ENCODE measurements around the gene GXYLT1.

The GXYLT1 gene

GRCh38 chr12:42130672-42131402 lies 13.8 kb downstream of the GXYLT1 start:
- DNase-seq (ENCODE audit: insufficient read length, low spot score) (no peak), FAIRE-seq (no peak)
- no peak for TF ChIP-seq CTCF (IDR thresholded peaks at IDR 0.05; ENCODE audit: insufficient read depth, missing control alignments)

- DNase-seq (ENCODE audit: insufficient read length, low spot score) (no peak), FAIRE-seq (no peak)
- TF ChIP-seq CTCF (IDR thresholded peaks at IDR 0.05; ENCODE audit: insufficient read depth, missing control alignments), result peak; percentile 97
Measured at GRCh38 chr12:42129595-42130204, 15.0 kb downstream of the GXYLT1 start.

GRCh38 chr12:42128888-42129287 lies 15.8 kb downstream of the GXYLT1 start:
- FAIRE-seq (no peak), DNase-seq (ENCODE audit: insufficient read length, low spot score) (no peak)
- TF ChIP-seq CTCF (IDR thresholded peaks at IDR 0.05; ENCODE audit: insufficient read depth, missing control alignments), result no peak

GRCh38 chr12:42128327-42128726 lies 16.3 kb downstream of the GXYLT1 start:
- no peak for TF ChIP-seq CTCF (IDR thresholded peaks at IDR 0.05; ENCODE audit: insufficient read depth, missing control alignments)
- FAIRE-seq (no peak), DNase-seq (ENCODE audit: insufficient read length, low spot score) (no peak)

GRCh38 chr12:42126963-42127362 lies 17.7 kb downstream of the GXYLT1 start:
- DNase-seq (ENCODE audit: insufficient read length, low spot score) (no peak), FAIRE-seq (no peak)
- no peak for TF ChIP-seq CTCF (IDR thresholded peaks at IDR 0.05; ENCODE audit: insufficient read depth, missing control alignments)

GRCh38 chr12:42125388-42125767 lies 19.3 kb downstream of the GXYLT1 start:
- no peak for TF ChIP-seq CTCF (IDR thresholded peaks at IDR 0.05; ENCODE audit: insufficient read depth, missing control alignments)
- no peak for DNase-seq (ENCODE audit: insufficient read length, low spot score)
- no peak for FAIRE-seq

GRCh38 chr12:42124764-42125387 lies 19.8 kb downstream of the GXYLT1 start:
- no peak for TF ChIP-seq CTCF (IDR thresholded peaks at IDR 0.05; ENCODE audit: insufficient read depth, missing control alignments)
- FAIRE-seq, result peak; percentile 90
- DNase-seq (ENCODE audit: insufficient read length, low spot score), result no peak

Measured in D721Med (cell line).